Kidney capillary endothelial cell (primary cell): ENCODE data around the gene CABYR.
A peak's percentile ranks its signal among the peaks of the same experiment; 100 is the strongest.
"Not testable (repeated sequence)": the region's sequence is repeated elsewhere in the genome, so short reads cannot be mapped to it uniquely, and the experiment has no call there.

Source experiments
- DNase-seq: peaks from one replicate; pipeline ENCODE4 v3.0.0-alpha.2; 2018; ENCODE audit warnings: low spot score

Gene CABYR

DNA sequence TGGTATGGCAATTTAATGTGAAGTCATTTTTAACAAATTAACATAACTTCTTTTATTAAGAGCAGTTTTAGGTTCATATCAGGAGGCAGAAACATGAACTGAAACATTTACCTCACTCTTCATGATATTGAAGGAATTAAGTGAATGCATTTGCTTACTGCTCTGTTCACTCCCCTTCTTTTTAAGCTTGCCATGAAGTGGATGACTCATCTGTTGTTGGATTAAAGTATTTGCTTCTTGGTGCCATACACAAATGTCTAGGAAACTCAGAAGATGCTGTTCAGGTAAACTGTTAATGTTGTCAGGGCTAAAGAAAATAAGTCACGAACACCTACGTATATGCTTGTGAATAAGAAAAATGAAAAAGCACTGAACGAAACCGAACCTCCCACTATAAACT lies 10.2 kb upstream of the CABYR start:
- no peak for DNase-seq

GRCh38 chr18:24130494-24130893 lies 8.4 kb upstream of the CABYR start:
- DNase-seq, result no peak

- DNase-seq, result no peak
Observed at GRCh38 chr18:24136967-24137373, 1.9 kb upstream of the CABYR start.

DNA sequence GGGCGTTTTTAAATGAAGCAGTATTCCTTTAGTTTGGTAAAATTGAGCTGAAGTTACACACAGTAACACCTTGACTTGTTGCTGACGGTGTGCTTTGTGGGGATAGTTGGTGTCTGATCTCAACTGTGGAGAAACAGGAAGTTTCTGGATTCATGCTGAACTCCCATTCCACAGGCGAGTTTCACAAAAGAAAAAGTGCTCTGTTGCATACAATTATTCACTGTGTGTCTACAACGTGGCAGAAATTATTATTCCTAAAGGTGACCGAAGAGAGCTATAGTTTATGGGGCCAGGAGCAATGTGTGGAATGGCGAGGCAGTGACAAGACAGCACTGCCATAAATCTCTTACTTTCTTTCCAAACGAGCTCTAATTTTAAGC lies 463 bp upstream of the CABYR start:
- peak; percentile 3 for DNase-seq

DNA sequence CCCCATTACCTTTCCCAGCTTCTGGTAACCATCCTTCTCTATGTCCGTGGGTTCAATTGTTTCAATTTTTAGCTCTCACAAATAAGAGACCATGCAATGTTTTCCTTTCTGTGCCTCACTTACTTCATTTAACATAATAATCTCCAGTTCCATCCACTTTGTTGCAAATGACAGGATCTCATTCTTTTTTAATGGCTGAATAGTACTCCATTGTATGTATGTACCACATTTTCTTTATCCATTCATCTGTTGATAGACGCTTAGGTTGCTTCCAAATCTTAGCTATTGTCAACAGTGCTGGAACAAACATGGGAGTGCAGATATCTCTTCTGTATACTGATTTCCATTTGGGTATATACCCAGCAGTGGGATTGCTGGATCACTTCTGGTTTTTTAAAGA lies 1.8 kb downstream of the CABYR start:
- DNase-seq, result no peak

GRCh38 chr18:24142376-24142775 lies 3.5 kb downstream of the CABYR start:
- DNase-seq, result no peak

GRCh38 chr18:24149591-24149990 lies 10.7 kb downstream of the CABYR start:
- not testable (repeated sequence) for DNase-seq

DNA sequence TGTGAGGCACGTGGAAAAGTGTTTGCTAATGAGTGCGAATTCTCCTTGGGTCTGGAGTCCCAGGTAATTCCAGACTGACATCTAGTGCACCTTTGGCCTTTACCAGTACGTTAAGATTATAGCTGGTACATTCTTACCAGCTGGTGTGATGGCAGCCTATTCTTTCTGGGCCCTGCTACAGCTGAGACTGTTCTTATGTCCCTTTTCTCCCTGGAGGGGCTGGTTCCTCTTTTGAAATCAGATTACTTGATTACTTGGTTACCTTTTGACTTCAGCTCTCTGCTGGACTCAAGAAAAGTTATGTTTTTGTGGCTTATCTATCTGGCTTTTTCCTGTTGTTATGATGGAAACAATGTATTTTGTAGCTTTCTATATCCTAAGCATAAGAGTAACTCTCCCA lies 14.5 kb downstream of the CABYR start:
- no peak for DNase-seq

DNA sequence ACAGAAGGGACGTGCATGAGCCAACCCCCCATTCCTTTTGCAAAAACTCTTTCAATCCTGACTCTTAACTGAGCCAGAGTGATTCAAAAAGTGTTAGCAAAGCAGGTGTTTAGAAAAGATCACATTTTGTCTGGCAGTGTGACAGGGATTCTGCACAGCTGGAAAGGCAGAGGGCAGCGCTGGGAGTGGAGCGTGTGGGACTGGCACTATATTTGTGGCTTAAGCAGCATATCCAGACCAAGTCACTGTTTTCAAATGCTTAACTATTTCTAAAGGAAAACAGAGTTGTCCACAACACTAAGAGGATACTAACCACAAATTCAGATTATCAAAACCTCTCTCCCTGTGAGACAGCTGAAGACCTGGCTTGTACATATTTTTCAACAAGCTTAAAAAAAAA lies 19.0 kb downstream of the CABYR start:
- no peak for DNase-seq

GRCh38 chr18:24160086-24160485 lies 21.2 kb downstream of the CABYR start:
- DNase-seq, result no peak

DNA sequence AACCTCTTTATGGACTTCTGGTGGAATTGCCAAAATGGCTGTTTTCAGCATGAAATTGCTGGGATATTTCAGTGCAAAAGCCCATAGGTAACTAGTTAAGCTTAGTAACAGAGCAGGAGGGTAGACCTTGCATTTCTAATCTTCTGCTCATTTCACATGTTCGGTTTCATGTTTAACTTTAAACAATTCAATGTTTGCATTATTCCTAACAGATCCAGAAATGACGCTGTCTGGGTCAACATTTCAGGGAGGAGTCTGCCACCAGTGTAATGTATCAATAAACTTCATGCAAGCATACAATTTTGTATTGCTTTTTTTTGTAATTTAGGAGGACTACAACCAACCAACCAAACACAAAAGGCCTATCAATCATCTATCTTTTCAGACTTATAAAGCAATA lies 22.4 kb downstream of the CABYR start:
- no peak for DNase-seq

DNA sequence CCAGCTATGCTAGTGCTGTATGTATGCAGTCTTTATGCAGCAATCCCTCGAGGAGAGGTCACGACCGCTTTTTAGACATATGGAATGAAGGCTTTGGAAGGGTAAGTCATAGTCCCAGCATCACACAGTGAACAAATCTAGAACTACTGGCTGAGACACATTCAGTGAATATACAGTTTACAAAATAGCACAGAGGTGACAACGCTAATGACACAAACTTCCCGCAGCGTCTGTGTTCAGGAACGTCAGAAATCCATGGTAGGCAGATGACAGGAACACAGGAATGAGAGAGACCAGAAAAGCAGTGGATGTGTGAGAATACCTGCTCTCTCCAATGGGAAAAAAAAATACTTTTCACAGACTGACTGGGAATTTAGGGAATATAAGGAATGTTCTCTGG lies 29.6 kb downstream of the CABYR start:
- no peak for DNase-seq

DNA sequence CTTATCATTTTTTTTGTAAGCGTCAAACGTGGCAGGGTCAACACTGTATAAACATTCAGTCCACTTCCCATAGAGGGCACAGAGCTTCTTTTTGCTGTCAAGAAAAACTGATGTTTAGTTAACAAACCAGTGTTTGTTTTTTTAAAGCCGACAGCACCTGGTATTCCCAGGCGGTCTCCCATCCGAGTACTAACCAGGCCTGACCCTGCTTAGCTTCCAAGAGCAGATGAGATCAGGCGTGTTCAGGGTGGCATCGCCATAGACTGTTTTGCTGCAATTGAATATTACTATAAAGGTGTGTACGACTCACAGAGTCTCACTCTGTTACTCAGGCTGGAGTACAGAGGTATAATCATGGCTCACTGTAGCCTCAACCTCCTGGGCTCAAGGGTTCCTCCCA lies 31.5 kb downstream of the CABYR start:
- no peak for DNase-seq

DNA sequence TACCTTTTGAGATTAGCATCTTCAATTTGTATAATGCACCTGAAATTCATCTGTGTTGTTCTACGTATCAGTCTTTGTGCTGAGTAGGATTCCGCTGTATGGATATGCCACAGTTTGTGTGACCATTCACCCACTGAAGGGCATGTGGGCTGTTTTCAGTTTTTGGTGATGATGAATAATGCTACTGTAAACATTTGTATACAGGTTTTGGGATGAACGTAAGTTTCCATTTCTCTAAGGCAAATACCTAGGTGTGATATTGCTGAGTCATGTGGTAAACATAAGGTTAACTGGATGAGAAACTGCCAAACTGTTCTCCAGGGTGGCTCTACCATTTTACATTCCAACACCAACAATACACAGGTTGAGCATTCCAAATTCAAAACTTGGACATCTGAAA lies 35.1 kb downstream of the CABYR start:
- no peak for DNase-seq

DNA sequence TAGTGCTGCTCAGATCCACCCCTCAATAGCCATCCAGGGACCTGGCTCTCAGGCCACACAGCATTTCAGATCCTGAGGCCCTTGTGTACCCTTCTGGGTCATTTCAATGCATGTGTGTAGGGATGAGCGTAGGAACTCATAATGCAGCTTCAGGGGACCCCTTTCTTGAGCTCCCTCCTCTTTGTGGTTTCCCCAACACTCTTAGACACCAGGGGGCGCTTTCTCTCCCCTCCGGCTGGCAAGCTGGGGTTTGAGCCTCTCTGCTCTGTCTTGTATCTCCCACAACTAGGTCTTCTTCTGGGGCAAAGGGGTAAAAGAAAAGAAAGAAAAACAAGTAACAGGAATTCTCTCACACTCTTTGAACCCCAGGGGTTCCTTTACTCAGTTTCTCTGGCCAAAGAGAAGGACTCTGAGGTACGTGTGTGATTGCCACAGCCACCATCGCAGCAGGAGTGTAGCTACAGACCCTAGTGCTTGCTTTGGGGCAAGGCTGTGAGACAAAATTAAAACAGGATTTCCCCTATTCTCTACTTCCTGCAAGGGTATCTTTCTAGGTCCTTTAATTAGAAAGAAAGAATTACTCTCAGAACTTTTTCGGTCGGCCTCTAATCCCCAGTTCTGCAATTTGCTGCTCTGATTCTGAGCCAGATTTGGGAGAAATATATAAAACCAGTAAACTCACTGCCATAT lies 38.0 kb downstream of the CABYR start:
- peak; percentile 10 for DNase-seq

GRCh38 chr18:24177499-24178133 lies 38.8 kb downstream of the CABYR start:
- DNase-seq, result no peak

- no peak for DNase-seq
Observed at GRCh38 chr18:24180048-24180447, 41.2 kb downstream of the CABYR start.

- DNase-seq, result no peak
Observed at GRCh38 chr18:24181806-24182205, 42.9 kb downstream of the CABYR start.

DNA sequence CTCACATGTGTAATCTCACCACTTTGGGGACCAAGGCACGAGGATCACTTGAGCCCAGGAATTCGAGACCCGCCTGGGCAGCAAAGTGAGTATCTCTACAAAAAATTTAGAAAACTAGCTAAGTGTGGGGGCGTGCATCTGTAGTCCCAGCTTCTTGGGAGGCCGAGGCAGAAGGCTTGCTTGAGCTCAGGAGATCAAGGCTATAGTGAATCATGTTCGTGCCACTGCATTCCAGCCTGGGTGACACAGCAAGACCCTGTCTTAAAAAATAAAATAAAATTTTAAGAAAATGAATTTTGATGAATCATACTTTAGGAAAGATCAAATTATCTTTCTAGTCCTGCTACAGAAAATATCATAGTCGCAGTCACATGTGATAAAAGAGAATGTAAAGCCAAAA lies 46.9 kb downstream of the CABYR start:
- no peak for DNase-seq

GRCh38 chr18:24187049-24187448 lies 48.2 kb downstream of the CABYR start:
- no peak for DNase-seq

GRCh38 chr18:24187689-24188088 lies 48.8 kb downstream of the CABYR start:
- no peak for DNase-seq

GRCh38 chr18:24188120-24188519 lies 49.3 kb downstream of the CABYR start:
- DNase-seq, result no peak

GRCh38 chr18:24189007-24189528 lies 50.2 kb downstream of the CABYR start:
- DNase-seq, result no peak
